Stomach (tissue), 9 donors: ENCODE data around the gene CFAP46. TPM values are rescaled to one million over a fixed set of nuclear protein-coding genes. Genes with fewer than 3 reads are reported as not detected.
"Not testable (repeated sequence)": the region's sequence is repeated elsewhere in the genome, so short reads cannot be mapped to it uniquely, and the experiment has no call there.

Source experiments
- DNase-seq, 2 donors: peaks; one replicate each; pipeline versions ENCODE4 v3.0.0 to v3.0.0-alpha.2; 2013 to 2019
- H3K27ac ChIP-seq, 5 donors: fragments of 200-600 bp in 4 of 5; sonication (generic) in 4 of 5; one replicate each; pipeline ENCODE4 v1.5.1; 2013 to 2019; ENCODE audit warnings: mild to moderate bottlenecking in 1 of 5, moderate library complexity in 1 of 5
- H3K27me3 ChIP-seq, 3 donors: fragments of 200-600 bp; sonication (generic); one replicate each; pipeline ENCODE4 v1.5.1; 2017 to 2019; ENCODE audit warnings: mixed run types in 1 of 3
- H3K36me3 ChIP-seq, 4 donors: fragments of 200-600 bp; sonication (generic); 1 replicate in 3 of 4; 2 replicates in 1 of 4; pipeline ENCODE4 v1.5.1; 2016 to 2019
- H3K4me1 ChIP-seq, 4 donors: fragments of 200-600 bp; sonication (generic); one replicate each; pipeline ENCODE4 v1.5.1; 2016 to 2019
- H3K4me3 ChIP-seq, 4 donors: fragments of 200-600 bp; sonication (generic) in 3 of 4; one replicate each; pipeline ENCODE4 v1.5.1; 2016 to 2019; ENCODE audit warnings: mild to moderate bottlenecking in 1 of 4
- H3K9me3 ChIP-seq, 4 donors: fragments of 200-600 bp; sonication (generic); one replicate each; pipeline ENCODE4 v1.5.1; 2016 to 2019
- CTCF ChIP-seq, 7 experiments: fragments of 450-650 bp in 4 of 7; fragments of 200-600 bp in 3 of 7; sonication (generic) in 3 of 7; IDR thresholded peaks; one replicate each; pipeline ENCODE4 v1.5.1; 2016 to 2019; ENCODE audit warnings: antibody characterized with exemption in 7 of 7, control low read depth in 2 of 7, mild to moderate bottlenecking in 1 of 7
- EP300 ChIP-seq: sonication (generic); formaldehyde crosslinking; IDR thresholded peaks from one replicate; pipeline ENCODE4 v1.6.1; 2017; ENCODE audit warnings: antibody characterized with exemption
- POLR2A ChIP-seq, 4 donors: fragments of 450-650 bp; IDR thresholded peaks; one replicate each; pipeline ENCODE4 v1.6.1; 2016; ENCODE audit warnings: antibody characterized with exemption in 4 of 4, control low read depth in 2 of 4, mild to moderate bottlenecking in 1 of 4, moderate library complexity in 1 of 4
- POLR2AphosphoS5 ChIP-seq, 3 donors: sonication (generic); formaldehyde crosslinking; IDR thresholded peaks; one replicate each; pipeline ENCODE4 v1.6.1; 2016; ENCODE audit warnings: antibody characterized with exemption in 3 of 3
- WGBS, 5 donors: extraction: QIAGEN DNeasy Blood & Tissue Kit in 3 of 5; methylation state at CpG; one replicate each; pipeline versions ENCODE4 v1.1.5 to v1.1.7; 2013 to 2018; 5-methylcytosine and 5-hydroxymethylcytosine counted together
- intact Hi-C: fragments of 100-400 bp; cut with DNase I; formaldehyde crosslinking; loops from one replicate; pipeline ENCODE4 v1.15.1; 2023; ENCODE audit warnings: low total_unique reads
- polyA plus RNA-seq, 3 donors: library from polyadenylated mRNA; stranded (reverse); fragments of 200-250 nt; gene quantifications; one replicate each; pipeline ENCODE4 v1.2.3, GENCODE V29; 2013
- total RNA-seq, 5 donors: library from RNA; depleted of rRNA; stranded (reverse); fragments of >200 nt; gene quantifications; one replicate each; pipeline versions ENCODE4 v1.1.0 to v1.2.3, GENCODE V29; 2014 to 2016
- donor health status: healthy with polysubstance abuse.
- donor health status: Bipolar disorder and iron deficiency.
- donor health status: healthy.

The CFAP46 gene
- total and polyA plus RNA-seq, 8 donors = under 0.01 to 5.8 (median 1.8) TPM; not detected in 1

GRCh38 chr10:132827423-132827789 lies 115.0 kb downstream of the CFAP46 start:
- intact Hi-C loops = no loop called here
- WGBS, 5 donors = 64 to 79% (median 77%) methylated on average over 13 of the region's 13 CpGs

GRCh38 chr10:132826524-132827422 lies 115.6 kb downstream of the CFAP46 start:
- no peak overlapping the region for H3K27ac ChIP-seq
- peak in 1 of 2 donors; percentile 15 for DNase-seq
- H3K4me3 ChIP-seq = no peak overlapping the region
- no peaks in the 10 kb centered on the region for H3K27me3 ChIP-seq
- H3K36me3 ChIP-seq = no peaks in the 10 kb centered on the region
- H3K4me1 ChIP-seq = no peaks in the 10 kb centered on the region
- H3K9me3 ChIP-seq = peaks cover 0 to 7% (median 0%) of the 10 kb centered on the region in 4 donors
- WGBS, 5 donors = 91 to 96% (median 95%) methylated on average over 24 to 36 of the region's 36 CpGs
- intact Hi-C loops = no loop called here
- TF ChIP-seq CTCF (IDR thresholded peaks at IDR 0.05) (no peak), POLR2A (IDR thresholded peaks at IDR 0.05) (no peak), POLR2AphosphoS5 (IDR thresholded peaks at IDR 0.05) (no peak), EP300 (no peak)

More at GRCh38 chr10:132827423-132827789, 115.0 kb downstream of the CFAP46 start:
- Histone ChIP-seq H3K4me1 (no peaks in the 10 kb centered on the region), H3K27ac (no peak overlapping the region), H3K27me3 (peaks cover 0 to 5% (median 0%) of the 10 kb centered on the region in 3 donors), H3K9me3 (peaks cover 0 to 7% (median 0%) of the 10 kb centered on the region in 4 donors), H3K4me3 (no peak overlapping the region), H3K36me3 (no peaks in the 10 kb centered on the region)
- no peak for TF ChIP-seq EP300
- TF ChIP-seq POLR2A (IDR thresholded peaks at IDR 0.05) = no peak
- TF ChIP-seq POLR2AphosphoS5 (IDR thresholded peaks at IDR 0.05) = no peak
- TF ChIP-seq CTCF (IDR thresholded peaks at IDR 0.05) = no peak
- no peak for DNase-seq

GRCh38 chr10:132825783-132826523 lies 116.4 kb downstream of the CFAP46 start:
- 89 to 94% (median 90%) methylated on average over 19 to 34 of the region's 34 CpGs for WGBS, 5 donors
- DNase-seq, H3K9me3 ChIP-seq: not testable (repeated sequence)

GRCh38 chr10:132820056-132820455 lies 122.3 kb downstream of the CFAP46 start:
- Histone ChIP-seq H3K27ac (no peak overlapping the region), H3K36me3 (no peaks in the 10 kb centered on the region), H3K4me3 (no peak overlapping the region), H3K27me3 (peaks cover 0 to 35% (median 0%) of the 10 kb centered on the region in 3 donors), H3K4me1 (no peaks in the 10 kb centered on the region), H3K9me3 (peaks cover 0 to 6% (median 0%) of the 10 kb centered on the region in 4 donors)
- TF ChIP-seq POLR2AphosphoS5 (IDR thresholded peaks at IDR 0.05) = no peak
- TF ChIP-seq POLR2A (IDR thresholded peaks at IDR 0.05) = no peak
- no peak for TF ChIP-seq CTCF (IDR thresholded peaks at IDR 0.05)
- no peak for TF ChIP-seq EP300
- WGBS, 5 donors = 91 to 96% (median 94%) methylated on average over 13 of the region's 13 CpGs
- no peak for DNase-seq
- intact Hi-C loops = no loop called here

More at GRCh38 chr10:132825783-132826523, 116.4 kb downstream of the CFAP46 start:
- H3K4me3 ChIP-seq, H3K27ac ChIP-seq, intact Hi-C loops, H3K4me1 ChIP-seq, H3K27me3 ChIP-seq, H3K36me3 ChIP-seq: not testable (repeated sequence)
